Adrenal gland (tissue), 12 donors: ENCODE data around the gene RBM12. TPM values are rescaled to one million over a fixed set of nuclear protein-coding genes. Genes with fewer than 3 reads are reported as not detected.

Experiments used
- DNase-seq, 7 donors: peaks; one replicate each; pipeline ENCODE4 v3.0.0-alpha.2; 2019 to 2020
- H3K27ac ChIP-seq, 5 donors: fragments of 200-600 bp; sonication (generic) in 4 of 5; 1 replicate in 3 of 5; 2 replicates in 2 of 5; pipeline versions ENCODE4 v1.5.1 to v1.8.0; 2016 to 2020; ENCODE audit warnings: mild to moderate bottlenecking in 1 of 5
- H3K27me3 ChIP-seq: fragments of 200-600 bp; 2 replicates; pipeline ENCODE4 v1.8.0; 2021
- H3K36me3 ChIP-seq, 2 donors: fragments of 200-600 bp; replicated peaks in 1 of 2; 1 replicate in 1 of 2; 2 replicates in 1 of 2; pipeline versions ENCODE4 v1.5.1 to v1.8.0; 2018 to 2022
- H3K4me1 ChIP-seq, 2 donors: fragments of 200-600 bp; replicated peaks in 1 of 2; 1 replicate in 1 of 2; 2 replicates in 1 of 2; pipeline versions ENCODE4 v1.5.1 to v1.8.0; 2018 to 2021
- H3K4me3 ChIP-seq, 4 donors: fragments of 200-600 bp; sonication (generic) in 3 of 4; one replicate each; pipeline ENCODE4 v1.5.1; 2016 to 2018
- H3K9me3 ChIP-seq, 3 donors: fragments of 200-600 bp; sonication (generic) in 1 of 3; replicated peaks in 1 of 3; 1 replicate in 2 of 3; 2 replicates in 1 of 3; pipeline versions ENCODE4 v1.5.1 to v1.8.0; 2016 to 2021
- CTCF ChIP-seq, 6 experiments: fragments of 450-650 bp in 4 of 6; fragments of 200-600 bp in 2 of 6; sonication (generic) in 1 of 6; IDR thresholded peaks; 1 replicate in 5 of 6; 2 replicates in 1 of 6; pipeline versions ENCODE4 v1.5.1 to v1.8.0; 2016 to 2021; ENCODE audit warnings: antibody characterized with exemption in 6 of 6, mild to moderate bottlenecking in 2 of 6, moderate library complexity in 1 of 6
- POLR2A ChIP-seq, 2 donors: fragments of 450-650 bp; IDR thresholded peaks; one replicate each; pipeline ENCODE4 v1.6.1; 2017; ENCODE audit warnings: antibody characterized with exemption in 2 of 2, mild to moderate bottlenecking in 2 of 2, moderate library complexity in 1 of 2
- WGBS, 4 donors: extraction: QIAGEN DNeasy Blood & Tissue Kit in 2 of 4; methylation state at CpG; one replicate each; pipeline versions ENCODE4 v1.1.5 to v1.1.7; 2013 to 2017; 5-methylcytosine and 5-hydroxymethylcytosine counted together
- intact Hi-C, 2 donors: fragments of 100-400 bp; cut with DNase I; formaldehyde crosslinking; loops; one replicate each; pipeline versions ENCODE4 v1.14.1 to v1.15.0; 2022 to 2023
- polyA plus RNA-seq, 3 donors: library from polyadenylated mRNA; stranded (reverse); fragments of 200-250 nt in 2 of 3; fragments of 350-450 nt in 1 of 3; fragmentation: Illumina TruSeq in 1 of 3; extraction: RNeasy Lipid Tissue Mini Kit (QIAGEN cat#74804) in 1 of 3; gene quantifications; one replicate each; pipeline ENCODE4 v1.2.3, GENCODE V29; 2013 to 2014
- total RNA-seq, 9 donors: library from RNA; depleted of rRNA in 4 of 9; stranded (reverse); fragments of >200 nt in 4 of 9; fragments of 120-200 nt in 1 of 9; fragmentation: NEBNext Ultra II Directional in 1 of 9; extraction: Animal tissue kit (Norgen Biotek cat#: 25700) in 1 of 9; gene quantifications; one replicate each; pipeline versions ENCODE4 v1.1.0 to v1.2.4, GENCODE V29; 2013 to 2023
- donor health status: healthy with polysubstance abuse.
- donor health status: Bipolar disorder and iron deficiency.
- donor health status: DM: yes; HTN: yes; CAD: no.
- donor health status: DM: no; HTN: no; CAD: no.
- donor health status: DM: no; HTN: no; CAD: no.
- donor health status: DM: yes; HTN: yes; CAD: no.

RBM12 gene
- total and polyA plus RNA-seq, 12 donors, result 7.7 to 98.6 (median 46.5) TPM

DNA sequence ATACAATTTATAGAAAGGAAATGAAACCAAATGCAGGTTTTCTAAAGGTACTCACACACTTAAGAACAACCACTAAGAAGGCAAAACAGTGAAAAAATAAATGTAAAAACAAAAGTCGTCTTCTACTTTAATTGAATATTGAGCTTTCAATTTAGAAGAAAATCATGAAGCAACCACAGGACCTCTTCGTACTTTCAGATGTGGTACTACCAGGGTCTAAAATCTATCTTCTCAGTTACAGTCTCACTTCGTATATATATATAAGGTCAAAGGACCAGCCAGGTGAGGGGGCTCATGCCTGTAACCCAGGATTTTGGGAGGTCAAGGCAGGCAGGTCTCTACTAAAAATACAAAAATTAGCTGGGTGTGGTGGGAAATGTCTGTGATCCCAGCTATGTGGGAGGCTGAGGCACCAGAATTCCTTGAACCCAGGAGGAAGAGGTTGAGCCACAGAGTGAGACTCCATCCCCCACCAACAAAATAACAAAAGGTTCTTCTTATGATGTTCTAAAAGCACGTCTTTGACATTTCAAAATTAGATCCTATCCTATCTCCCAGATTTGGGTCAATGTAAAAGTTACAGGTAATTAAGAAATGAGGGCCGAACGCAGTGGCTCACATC, 47.0 kb upstream of the RBM12 start:
- Histone ChIP-seq H3K4me3 (no peak overlapping the region), H3K27ac (no peak overlapping the region), H3K27me3 (no peaks in the 10 kb centered on the region), H3K36me3 (peaks cover 0 to 97% of the 10 kb centered on the region in 2 donors), H3K9me3 (no peaks in the 10 kb centered on the region), H3K4me1 (peaks cover 3 to 42% of the 10 kb centered on the region in 2 donors)
- 56 to 67% (median 61%) methylated on average over 6 of the region's 6 CpGs for WGBS, 4 donors
- intact Hi-C loops, result no loop called here
- no peak for DNase-seq
- TF ChIP-seq POLR2A (IDR thresholded peaks at IDR 0.05) (no peak), CTCF (IDR thresholded peaks at IDR 0.05) (no peak)

- no peak for TF ChIP-seq POLR2A (IDR thresholded peaks at IDR 0.05)
- TF ChIP-seq CTCF (IDR thresholded peaks at IDR 0.05), result no peak
- peaks cover 3 to 42% of the 10 kb centered on the region in 2 donors for H3K4me1 ChIP-seq
- no peaks in the 10 kb centered on the region for H3K9me3 ChIP-seq
- no peak overlapping the region for H3K4me3 ChIP-seq
- no peaks in the 10 kb centered on the region for H3K27me3 ChIP-seq
- intact Hi-C loops, result no loop called here
- H3K27ac ChIP-seq, result no peak overlapping the region
- peaks cover 0 to 97% of the 10 kb centered on the region in 2 donors for H3K36me3 ChIP-seq
- DNase-seq, result no peak
- 56 to 65% (median 60%) methylated on average over 6 of the region's 6 CpGs for WGBS, 4 donors
Observed at GRCh38 chr20:35710884-35711587, 46.3 kb upstream of the RBM12 start.

- Histone ChIP-seq H3K36me3 (peaks cover 0 to 97% of the 10 kb centered on the region in 2 donors), H3K4me1 (peaks cover 3 to 48% of the 10 kb centered on the region in 2 donors), H3K9me3 (no peaks in the 10 kb centered on the region), H3K27me3 (no peaks in the 10 kb centered on the region), H3K27ac (no peak overlapping the region), H3K4me3 (no peak overlapping the region)
- intact Hi-C loops, result no loop called here
- no peak for DNase-seq
- TF ChIP-seq CTCF (IDR thresholded peaks at IDR 0.05) (no peak), POLR2A (IDR thresholded peaks at IDR 0.05) (no peak)
Observed at GRCh38 chr20:35710039-35710438, 45.3 kb upstream of the RBM12 start.

DNA sequence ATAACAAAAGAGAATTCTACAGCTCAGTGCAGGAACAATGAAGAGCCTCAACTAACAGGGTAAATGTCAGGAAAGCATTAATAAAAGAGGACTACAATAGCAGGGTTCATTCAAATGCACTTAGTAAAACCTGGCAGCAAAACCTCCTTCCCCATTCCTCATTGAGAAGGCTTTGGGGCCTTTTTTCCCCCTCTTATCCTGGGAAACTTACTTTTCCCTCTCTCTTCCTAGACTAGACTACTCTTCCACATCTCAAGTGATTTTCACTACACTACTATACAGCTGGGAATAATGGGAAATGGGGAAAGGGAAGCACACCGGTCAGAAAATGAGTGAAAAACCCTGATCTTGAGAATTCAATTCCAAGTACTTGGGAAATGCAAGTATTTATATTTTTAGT, 44.6 kb upstream of the RBM12 start:
- Histone ChIP-seq H3K9me3 (no peaks in the 10 kb centered on the region), H3K4me3 (no peak overlapping the region), H3K36me3 (peaks cover 0 to 97% of the 10 kb centered on the region in 2 donors), H3K27me3 (no peaks in the 10 kb centered on the region), H3K27ac (no peak overlapping the region), H3K4me1 (peaks cover 3 to 50% of the 10 kb centered on the region in 2 donors)
- TF ChIP-seq POLR2A (IDR thresholded peaks at IDR 0.05), result no peak
- no peak for TF ChIP-seq CTCF (IDR thresholded peaks at IDR 0.05)
- 69 to 96% (median 81%) methylated on average over 1 of the region's 1 CpG for WGBS, 4 donors
- DNase-seq, result no peak
- intact Hi-C loops, result no loop called here
